ENCODE data around the gene IZUMO4. TPM values are rescaled to one million over a fixed set of nuclear protein-coding genes. Genes with fewer than 3 reads are reported as not detected.

Gene IZUMO4
- polyA plus RNA-seq, 1 donor (not counting 4 experiments of a cell fraction or from before 2014, with no cell fraction given): 6.7 TPM

DNA sequence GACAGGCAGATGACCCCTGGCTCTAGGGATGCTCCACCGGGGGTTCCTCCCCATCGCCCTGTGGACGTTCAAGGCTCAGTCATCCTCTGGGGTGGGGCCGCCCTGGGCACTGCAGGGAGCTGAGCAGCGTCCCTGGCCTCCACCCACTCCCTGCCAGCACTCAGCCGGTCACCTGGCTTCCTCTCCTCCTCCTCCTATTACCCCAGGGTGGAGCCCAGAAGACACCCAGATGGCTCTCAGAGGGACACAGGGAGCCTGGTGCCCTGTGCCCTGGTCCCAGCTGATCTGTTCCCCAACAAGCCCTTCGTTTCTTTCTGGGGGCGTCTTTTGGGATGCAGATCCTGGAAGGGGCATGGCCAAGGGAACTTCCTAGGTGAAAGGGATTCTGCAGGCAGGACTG is 42.0 kb upstream of the IZUMO4 start:
- dilution Hi-C loops (cut with MboI; ENCODE audit: extremely low pct_ligation_motif_present, low sequenced_read_pairs): no loop called here
- H3K9me3 ChIP-seq (ENCODE audit: control insufficient read depth, low read depth, low read length): no peaks in the 10 kb centered on the region
- no peak overlapping the region for H3K27ac ChIP-seq (ENCODE audit: control insufficient read depth, insufficient read depth, low read length)
- H3K79me2 ChIP-seq (ENCODE audit: control insufficient read depth, insufficient read depth, low read length): peaks cover 9% of the 10 kb centered on the region
- H3K4me1 ChIP-seq (ENCODE audit: control insufficient read depth, extremely low read depth, insufficient read depth, low read length): peaks cover 48% of the 10 kb centered on the region
- no peak overlapping the region for H3K9ac ChIP-seq (ENCODE audit: control insufficient read depth, extremely low read depth, insufficient read depth, low read length)
- DNase-seq (ENCODE audit: low read depth, low spot score): no peak
- no peak overlapping the region for H3K4me3 ChIP-seq (ENCODE audit: control insufficient read depth in 2 of 3, extremely low read depth in 1 of 3, insufficient read depth in 2 of 3, low read depth in 1 of 3, low read length in 3 of 3)
- no peaks in the 10 kb centered on the region for H3K9me1 ChIP-seq (ENCODE audit: control insufficient read depth, extremely low read depth, insufficient read depth, low read length)
- no peaks in the 10 kb centered on the region for H4K20me1 ChIP-seq (ENCODE audit: control insufficient read depth, extremely low read depth, insufficient read depth, low read length)
- FAIRE-seq: no peak
- TF ChIP-seq EZH2 (IDR thresholded peaks at IDR 0.05; ENCODE audit: low read length): no peak
- TF ChIP-seq, protein P1, sequence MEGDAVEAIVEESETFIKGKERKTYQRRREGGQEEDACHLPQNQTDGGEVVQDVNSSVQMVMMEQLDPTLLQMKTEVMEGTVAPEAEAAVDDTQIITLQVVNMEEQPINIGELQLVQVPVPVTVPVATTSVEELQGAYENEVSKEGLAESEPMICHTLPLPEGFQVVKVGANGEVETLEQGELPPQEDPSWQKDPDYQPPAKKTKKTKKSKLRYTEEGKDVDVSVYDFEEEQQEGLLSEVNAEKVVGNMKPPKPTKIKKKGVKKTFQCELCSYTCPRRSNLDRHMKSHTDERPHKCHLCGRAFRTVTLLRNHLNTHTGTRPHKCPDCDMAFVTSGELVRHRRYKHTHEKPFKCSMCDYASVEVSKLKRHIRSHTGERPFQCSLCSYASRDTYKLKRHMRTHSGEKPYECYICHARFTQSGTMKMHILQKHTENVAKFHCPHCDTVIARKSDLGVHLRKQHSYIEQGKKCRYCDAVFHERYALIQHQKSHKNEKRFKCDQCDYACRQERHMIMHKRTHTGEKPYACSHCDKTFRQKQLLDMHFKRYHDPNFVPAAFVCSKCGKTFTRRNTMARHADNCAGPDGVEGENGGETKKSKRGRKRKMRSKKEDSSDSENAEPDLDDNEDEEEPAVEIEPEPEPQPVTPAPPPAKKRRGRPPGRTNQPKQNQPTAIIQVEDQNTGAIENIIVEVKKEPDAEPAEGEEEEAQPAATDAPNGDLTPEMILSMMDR (optimal IDR thresholded peaks at IDR 0.05 in 1 of 3, IDR thresholded peaks at IDR 0.05 in 1 of 3, conservative IDR thresholded peaks at IDR 0.05 in 1 of 3; ENCODE audit: extremely low read depth in 1 of 3, insufficient read depth in 2 of 3, low read length in 3 of 3): no peak
- H3K36me3 ChIP-seq (ENCODE audit: control insufficient read depth in 2 of 2, extremely low read depth in 1 of 2, insufficient read depth in 2 of 2, low read length in 2 of 2): peaks cover 0 to under 1% of the 10 kb centered on the region in 2 experiments
- no peak overlapping the region for H3K4me2 ChIP-seq (ENCODE audit: control insufficient read depth, extremely low read depth, insufficient read depth, low read depth, low read length)
- no peaks in the 10 kb centered on the region for H3K27me3 ChIP-seq (ENCODE audit: control insufficient read depth, extremely low read depth, insufficient read depth, low read length)
- peak overlapping the region; percentile 26 for H2AFZ ChIP-seq (ENCODE audit: control insufficient read depth, low read length)

DNA sequence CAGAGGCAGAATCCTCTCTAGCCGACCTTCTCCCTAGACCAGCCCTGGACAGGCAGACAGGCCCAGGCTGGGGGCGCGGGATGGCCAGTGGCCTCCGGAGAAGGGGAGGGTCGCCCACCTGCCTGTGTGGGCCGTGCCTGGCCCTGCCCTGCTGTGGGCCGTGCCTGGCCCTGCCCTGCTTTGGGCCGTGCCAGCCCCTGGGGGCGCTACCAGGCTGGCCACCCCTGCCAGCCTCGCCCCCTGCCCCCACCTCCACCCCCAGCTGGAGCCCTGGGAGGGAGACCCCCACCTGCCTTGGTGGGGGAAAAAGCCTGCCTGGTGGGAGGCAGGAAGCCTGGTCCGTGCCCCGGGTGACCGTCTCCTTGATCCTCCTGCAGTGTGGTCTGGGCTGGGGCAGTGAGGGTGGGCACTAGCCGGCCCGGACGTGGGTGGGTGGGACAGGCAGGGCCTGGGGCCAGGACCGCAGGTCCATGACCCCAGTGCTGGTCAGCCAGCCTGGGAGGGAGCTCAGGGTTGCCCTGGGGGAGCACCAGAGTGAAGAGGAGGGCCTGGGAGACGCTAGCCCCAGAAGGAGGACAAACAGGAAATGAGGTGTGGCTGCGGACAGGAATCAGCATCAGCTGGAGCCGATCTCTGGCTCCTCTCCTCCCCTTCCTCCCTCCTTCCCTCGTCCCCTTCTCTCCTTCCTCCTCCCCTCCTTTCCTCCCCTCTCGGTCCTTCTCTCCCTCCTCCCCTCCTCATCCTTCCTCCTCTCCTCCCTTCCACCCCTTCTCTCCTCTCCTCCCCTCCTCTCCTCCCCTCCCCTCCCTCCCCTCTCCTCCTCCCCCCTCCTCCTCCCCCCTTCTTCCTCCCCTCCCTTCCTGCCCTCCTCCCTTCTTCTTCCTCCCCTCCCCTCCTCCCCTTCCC is 40.5 kb upstream of the IZUMO4 start:
- Histone ChIP-seq H3K36me3 (ENCODE audit: control insufficient read depth in 2 of 2, extremely low read depth in 1 of 2, insufficient read depth in 2 of 2, low read length in 2 of 2) (no peaks in the 10 kb centered on the region), H3K79me2 (ENCODE audit: control insufficient read depth, insufficient read depth, low read length) (no peaks in the 10 kb centered on the region), H3K4me3 (ENCODE audit: control insufficient read depth in 2 of 3, extremely low read depth in 1 of 3, insufficient read depth in 2 of 3, low read depth in 1 of 3, low read length in 3 of 3) (peak overlapping the region in 2 of 3 experiments; percentile 15 to 42), H3K27ac (ENCODE audit: control insufficient read depth, insufficient read depth, low read length) (peak overlapping the region; percentile 60), H3K4me1 (ENCODE audit: control insufficient read depth, extremely low read depth, insufficient read depth, low read length) (peaks cover 58% of the 10 kb centered on the region), H3K27me3 (ENCODE audit: control insufficient read depth, extremely low read depth, insufficient read depth, low read length) (no peaks in the 10 kb centered on the region), H3K9me1 (ENCODE audit: control insufficient read depth, extremely low read depth, insufficient read depth, low read length) (no peaks in the 10 kb centered on the region), H3K4me2 (ENCODE audit: control insufficient read depth, extremely low read depth, insufficient read depth, low read depth, low read length) (peak overlapping the region; percentile 71), H2AFZ (ENCODE audit: control insufficient read depth, low read length) (peak overlapping the region; percentile 87), H3K9me3 (ENCODE audit: control insufficient read depth, low read depth, low read length) (no peaks in the 10 kb centered on the region), H4K20me1 (ENCODE audit: control insufficient read depth, extremely low read depth, insufficient read depth, low read length) (no peaks in the 10 kb centered on the region), H3K9ac (ENCODE audit: control insufficient read depth, extremely low read depth, insufficient read depth, low read length) (peak overlapping the region; percentile 66)
- FAIRE-seq: peak; percentile 72
- TF ChIP-seq, protein P1 (optimal IDR thresholded peaks at IDR 0.05 in 1 of 3, IDR thresholded peaks at IDR 0.05 in 1 of 3, conservative IDR thresholded peaks at IDR 0.05 in 1 of 3; ENCODE audit: extremely low read depth in 1 of 3, insufficient read depth in 2 of 3, low read length in 3 of 3): peak in 1 of 3 experiments; percentile 19
- no peak for TF ChIP-seq EZH2 (IDR thresholded peaks at IDR 0.05; ENCODE audit: low read length)
- DNase-seq (ENCODE audit: low read depth, low spot score): no peak
- dilution Hi-C loops (cut with MboI; ENCODE audit: extremely low pct_ligation_motif_present, low sequenced_read_pairs): no loop called here

All from keratinocyte (primary cell).